Stimulated activated naive CD8-positive, alpha-beta T cell treated with anti-CD3 and anti-CD28 coated beads, Interleukin-15, Interleukin-2, amounts not matched to agents 100 ng/mL and 50 ng/mL, for 24 hours (primary cell): Measurements from ENCODE around the gene OR9G4.

Source experiments
- H3K27ac Mint-ChIP-seq: one replicate; pipeline ENCODE4 v1.8.0; 2021; ENCODE audit warnings: mild to moderate bottlenecking, mixed read lengths
- H3K27me3 Mint-ChIP-seq: one replicate; pipeline ENCODE4 v1.8.0; 2021; ENCODE audit warnings: mixed read lengths
- H3K36me3 Mint-ChIP-seq: one replicate; pipeline ENCODE4 v1.8.0; 2021; ENCODE audit warnings: low read depth, mixed read lengths
- H3K4me1 Mint-ChIP-seq: one replicate; pipeline ENCODE4 v1.8.0; 2021; ENCODE audit warnings: low read depth, mixed read lengths
- H3K4me3 Mint-ChIP-seq: one replicate; pipeline ENCODE4 v1.8.0; 2021; ENCODE audit warnings: mild to moderate bottlenecking, mixed read lengths
- H3K9me3 Mint-ChIP-seq: one replicate; pipeline ENCODE4 v1.8.0; 2021; ENCODE audit warnings: mixed read lengths

OR9G4 gene

DNA sequence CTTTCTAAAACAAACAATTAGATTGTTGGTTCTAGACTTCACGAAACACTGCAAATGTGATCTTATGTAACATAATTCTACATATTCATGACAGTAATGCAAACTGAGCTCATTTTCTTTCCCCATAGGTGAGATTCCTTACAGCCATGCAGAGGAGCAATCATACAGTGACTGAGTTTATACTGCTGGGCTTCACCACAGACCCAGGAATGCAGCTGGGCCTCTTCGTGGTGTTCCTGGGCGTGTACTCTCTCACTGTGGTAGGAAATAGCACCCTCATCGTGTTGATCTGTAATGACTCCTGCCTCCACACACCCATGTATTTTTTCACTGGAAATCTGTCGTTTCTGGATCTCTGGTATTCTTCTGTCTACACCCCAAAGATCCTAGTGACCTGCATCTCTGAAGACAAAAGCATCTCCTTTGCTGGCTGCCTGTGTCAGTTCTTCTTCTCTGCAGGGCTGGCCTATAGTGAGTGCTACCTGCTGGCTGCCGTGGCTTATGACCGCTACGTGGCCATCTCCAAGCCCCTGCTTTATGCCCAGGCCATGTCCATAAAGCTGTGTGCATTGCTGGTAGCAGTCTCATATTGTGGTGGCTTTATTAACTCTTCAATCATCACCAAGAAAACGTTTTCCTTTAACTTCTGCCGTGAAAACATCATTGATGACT lies 48.1 kb downstream of the OR9G4 start:
- Mint-ChIP-seq H3K36me3 (no peaks in the 10 kb centered on the region), H3K27ac (no peak overlapping the region), H3K4me1 (no peaks in the 10 kb centered on the region), H3K4me3 (no peak overlapping the region), H3K9me3 (peaks cover 5% of the 10 kb centered on the region), H3K27me3 (no peaks in the 10 kb centered on the region)

DNA sequence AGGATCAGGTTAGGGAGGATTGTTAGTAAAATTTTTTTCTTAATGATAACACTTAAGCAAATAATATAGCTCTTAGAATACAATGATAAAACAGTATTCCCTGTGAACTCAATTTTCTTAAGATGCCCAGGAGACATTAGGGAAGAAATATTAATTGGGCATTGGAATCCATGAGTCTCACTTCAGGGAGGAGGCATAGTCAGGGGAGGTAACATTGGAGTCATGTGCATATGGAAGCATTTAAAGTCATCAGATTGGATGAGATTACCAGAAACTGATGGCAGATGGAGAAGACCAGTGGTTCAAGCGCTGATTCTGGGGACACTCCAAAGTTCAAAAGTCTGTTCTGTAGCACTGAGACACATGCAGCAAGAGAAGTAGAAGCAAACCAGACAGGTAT lies 49.7 kb downstream of the OR9G4 start, which contains the start of gene OR9G1:
Gene OR9G1 (plus strand): TSS at position 301 of the 400 bp plus-strand sequence. CDS start 1,293 bp downstream, outside the sequence.
- H3K9me3 Mint-ChIP-seq, result peaks cover 8% of the 10 kb centered on the region
- H3K4me3 Mint-ChIP-seq, result no peak within 1 kb of the TSS
- H3K27me3 Mint-ChIP-seq, result no peaks in the 10 kb centered on the region
- no peak within 1 kb of the TSS for H3K27ac Mint-ChIP-seq
- H3K36me3 Mint-ChIP-seq, result no peaks in the 10 kb centered on the region
- H3K4me1 Mint-ChIP-seq, result no peaks in the 10 kb centered on the region

DNA sequence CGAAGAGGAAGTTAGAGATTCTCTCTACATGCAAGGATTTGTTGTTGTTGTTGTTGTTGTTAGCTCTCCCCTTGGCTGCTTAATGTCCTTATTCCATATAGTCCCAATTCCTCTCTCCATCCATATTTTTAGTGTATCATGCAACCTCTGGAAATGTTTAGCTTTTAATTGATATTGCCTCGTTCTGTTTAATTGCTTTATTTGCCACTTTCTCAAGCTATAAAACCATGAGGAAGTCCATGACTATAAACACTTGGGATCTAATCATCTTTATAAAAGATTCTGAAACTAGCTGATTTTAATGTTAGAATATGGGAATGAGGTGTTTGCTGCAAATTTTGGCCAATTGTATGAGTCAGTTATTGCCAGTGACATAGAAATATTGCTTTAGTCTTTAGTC lies 55.1 kb downstream of the OR9G4 start:
- Mint-ChIP-seq H3K4me1 (no peaks in the 10 kb centered on the region), H3K4me3 (no peak overlapping the region), H3K27ac (no peak overlapping the region)

More for the DNA sequence above, 55.1 kb downstream of the OR9G4 start:
- H3K36me3 Mint-ChIP-seq, result no peaks in the 10 kb centered on the region
- H3K9me3 Mint-ChIP-seq, result peaks cover 3% of the 10 kb centered on the region
- H3K27me3 Mint-ChIP-seq, result no peaks in the 10 kb centered on the region
